HepG2 (cell line): ENCODE results near the gene FXN. TPM values are rescaled to one million over a fixed set of nuclear protein-coding genes. Genes with fewer than 3 reads are reported as not detected.

Experiments used
- ATAC-seq: fragments of 200-7000 bp; cut with Tn5 transposase; 3 replicates; pipeline ENCODE4 v1.9.1; 2020; ENCODE audit warnings: mild to moderate bottlenecking, moderate library complexity
- BruUV-seq: library from RNA; stranded (reverse); fragments of 400-500 nt; replicated peaks from 2 replicates; lab custom pipeline; 2021; lab: Mats Ljungman, UMichigan
- CTCF ChIA-PET: fragments of 300-600 bp; formaldehyde crosslinking; extraction: SDS; loops from one replicate; lab custom pipeline; 2021; ENCODE audit warnings: low total read pairs, inconsistent platforms, low intra/inter-chr PET ratio; lab: Yijun Ruan, JAX
- POLR2A ChIA-PET: fragments of 350-600 bp; sonication (Branson Sonifier 250); formaldehyde crosslinking; loops from one replicate; lab custom pipeline; 2020; ENCODE audit warnings: antibody characterized with exemption, inconsistent platforms; lab: Yijun Ruan, JAX
- DNase-seq: peaks from one replicate; pipeline ENCODE4 v3.0.0-alpha.2; 2015; ENCODE audit warnings: low spot score
- FAIRE-seq: peaks from 3 replicates; lab custom pipeline; 2011; peaks lifted over from hg19 to GRCh38; lab: Jason Lieb, UNC
- H2AFZ ChIP-seq: one replicate; pipeline ENCODE4 v1.6.1; 2011; ENCODE audit warnings: low read length, inconsistent platforms
- H3K27ac ChIP-seq: fragments of 300-600 bp; 3 replicates; pipeline ENCODE4 v1.8.0; 2011; ENCODE audit warnings: mixed run types, mild to moderate bottlenecking, mixed read lengths, low read length, inconsistent platforms; ENCODE audit not compliant: insufficient read depth; ENCODE audit errors: extremely low read length
- H3K27me3 ChIP-seq, 2 experiments: fragments of 200-600 bp in 1 of 2; 2 replicates in 1 of 2; 3 replicates in 1 of 2; pipeline versions ENCODE4 v1.6.0 to v1.8.0; 2011; ENCODE audit warnings: low read length in 2 of 2, mild to moderate bottlenecking in 2 of 2, moderate library complexity in 2 of 2, inconsistent platforms in 1 of 2; ENCODE audit not compliant: insufficient read depth in 2 of 2, control insufficient read depth in 1 of 2
- H3K36me3 ChIP-seq, 2 experiments: fragments of 200-600 bp in 1 of 2; replicated peaks in 1 of 2; 2 replicates in 1 of 2; 3 replicates in 1 of 2; pipeline versions ENCODE4 v1.5.1 to v1.8.0; 2011; ENCODE audit warnings: low read length in 2 of 2, inconsistent platforms in 1 of 2; ENCODE audit not compliant: insufficient read depth in 2 of 2, control insufficient read depth in 1 of 2
- H3K4me1 ChIP-seq: 2 replicates; pipeline ENCODE4 v1.5.1; 2012; ENCODE audit warnings: low read length, inconsistent platforms; ENCODE audit not compliant: insufficient read depth
- H3K4me2 ChIP-seq: 2 replicates; pipeline ENCODE4 v1.6.0; 2011; ENCODE audit warnings: low read depth, low read length, inconsistent platforms
- H3K4me3 ChIP-seq, 3 experiments: fragments of 200-600 bp in 1 of 3; sonication (generic), shearing (Covaris generic) in 1 of 3; replicated peaks in 1 of 3; 2 replicates each; pipeline ENCODE4 v1.5.1; 2011 to 2016; ENCODE audit warnings: low read length in 3 of 3, inconsistent platforms in 2 of 3, low read depth in 2 of 3, mild to moderate bottlenecking in 2 of 3, control low read depth in 1 of 3, mixed read lengths in 1 of 3; ENCODE audit not compliant: insufficient read depth in 1 of 3
- H3K79me2 ChIP-seq: one replicate; pipeline ENCODE4 v1.6.1; 2011; ENCODE audit warnings: low read length, inconsistent platforms; ENCODE audit not compliant: insufficient read depth
- H3K9ac ChIP-seq: 2 replicates; pipeline ENCODE4 v1.6.0; 2011; ENCODE audit warnings: mild to moderate bottlenecking, low read depth, low read length, inconsistent platforms; ENCODE audit not compliant: insufficient read depth
- H3K9me3 ChIP-seq: 2 replicates; pipeline ENCODE4 v1.5.1; 2012; ENCODE audit warnings: mild to moderate bottlenecking, low read length
- H4K20me1 ChIP-seq: 2 replicates; pipeline ENCODE4 v1.6.0; 2011; ENCODE audit warnings: inconsistent platforms, mild to moderate bottlenecking, low read length, moderate library complexity; ENCODE audit not compliant: insufficient read depth
- KLF11 ChIP-seq: IDR thresholded peaks from 2 replicates; pipeline ENCODE4 v1.6.1; 2016; ENCODE audit warnings: missing compliant biosample characterization
- MBNL3 ChIP-seq: fragments of 250-450 bp; sonication (Bioruptor Pico); conservative IDR thresholded peaks from 2 replicates; pipeline ENCODE4 v1.8.0; 2022; ENCODE audit warnings: mild to moderate bottlenecking, inconsistent platforms
- NFE2L2 ChIP-seq: fragments of 150-350 bp; IDR thresholded peaks from 2 replicates; pipeline ENCODE4 v1.6.1; 2014; ENCODE audit warnings: low read length
- NR3C1 ChIP-seq: sonication (generic); formaldehyde crosslinking; IDR thresholded peaks from 2 replicates; pipeline ENCODE4 v1.4.0; 2020; ENCODE audit warnings: missing genetic modification reagents
- PAF1 ChIP-seq: IDR thresholded peaks from 2 replicates; pipeline ENCODE4 v1.6.1; 2016; ENCODE audit warnings: missing genetic modification reagents, missing compliant biosample characterization
- SP4 ChIP-seq: sonication (generic); formaldehyde crosslinking; IDR thresholded peaks from 2 replicates; pipeline ENCODE4 v1.8.1; 2023; ENCODE audit warnings: mild to moderate bottlenecking, missing genetic modification reagents
- XRCC5 ChIP-seq: fragments of 200-400 bp; formaldehyde crosslinking; optimal IDR thresholded peaks from 2 replicates; pipeline ENCODE3; 2017; ENCODE audit warnings: mild to moderate bottlenecking, low read length
- ZFP41 ChIP-seq: sonication (generic); formaldehyde crosslinking; IDR thresholded peaks from 2 replicates; pipeline ENCODE4 v1.4.0; 2020; ENCODE audit warnings: mild to moderate bottlenecking, missing genetic modification reagents, borderline replicate concordance
- ZNF260 ChIP-seq: sonication (generic); formaldehyde crosslinking; IDR thresholded peaks from 2 replicates; pipeline ENCODE4 v1.4.0; 2020; ENCODE audit warnings: missing genetic modification reagents, low read depth, mild to moderate bottlenecking, borderline replicate concordance
- ZNF367 ChIP-seq: sonication (generic); formaldehyde crosslinking; IDR thresholded peaks from 2 replicates; pipeline ENCODE4 v1.4.0; 2020; ENCODE audit warnings: missing genetic modification reagents, borderline replicate concordance
- ZNF510 ChIP-seq: sonication (generic); formaldehyde crosslinking; IDR thresholded peaks from 2 replicates; pipeline ENCODE4 v1.4.0; 2020; ENCODE audit warnings: low read depth, mild to moderate bottlenecking, missing genetic modification reagents
- WGBS: methylation state at CpG from one replicate; pipeline ENCODE4 v1.1.6; 2017; ENCODE audit warnings: low lambda C conversion rate; 5-methylcytosine and 5-hydroxymethylcytosine counted together
- in situ Hi-C: cut with HindIII; loops from 2 replicates; pipeline ENCODE4 v1.10.0; 2017; ENCODE audit warnings: low pct_unique_long_range_greater_than_20kb; ENCODE audit not compliant: extremely low pct_ligation_motif_present
- intact Hi-C: fragments of 100-400 bp; cut with micrococcal nuclease; formaldehyde crosslinking; loops from one replicate; pipeline ENCODE4 v1.10.0; 2022; ENCODE audit not compliant: unreplicated experiment
- polyA plus RNA-seq, 8 experiments: library from polyadenylated mRNA; depleted of rRNA in 3 of 8; stranded (reverse) in 7 of 8; unstranded in 1 of 8; fragments of >200 nt; fragmentation: Illumina TruSeq in 4 of 8; extraction: Trizol in 4 of 8; gene quantifications; 2 replicates each; pipeline versions ENCODE4 v1.2.1 to v1.2.3, GENCODE V29; 2011 to 2016; ENCODE audit warnings: low read depth in 4 of 8, missing spikeins in 1 of 8, mixed read lengths in 1 of 8; ENCODE audit not compliant: insufficient read depth in 1 of 8
- total RNA-seq, 5 experiments: library from RNA; depleted of rRNA; stranded (reverse); fragments of >200 nt; fragmentation: Illumina TruSeq; extraction: Trizol; gene quantifications; 2 replicates each; pipeline ENCODE4 v1.2.3, GENCODE V29; 2016; ENCODE audit warnings: low read depth in 1 of 5
- TF ChIP-seq, protein P1 (sequence below): sonication (generic); formaldehyde crosslinking; IDR thresholded peaks from 2 replicates; pipeline ENCODE4 v1.5.0; 2020; ENCODE audit warnings: mild to moderate bottlenecking, low read depth, missing genetic modification reagents, borderline replicate concordance
- TF ChIP-seq, protein P2 (sequence below): sonication (generic); formaldehyde crosslinking; conservative IDR thresholded peaks from 2 replicates; pipeline ENCODE4 v1.8.0; 2022; ENCODE audit warnings: low read depth, missing genetic modification reagents
- TF ChIP-seq, protein P3 (sequence below): sonication (generic); formaldehyde crosslinking; IDR thresholded peaks from 2 replicates; pipeline ENCODE4 v1.4.0; 2020; ENCODE audit warnings: missing genetic modification reagents
- TF ChIP-seq, protein P4 (sequence below): sonication (generic); formaldehyde crosslinking; IDR thresholded peaks from 2 replicates; pipeline ENCODE4 v1.5.1; 2020; ENCODE audit warnings: mild to moderate bottlenecking, missing genetic modification reagents, moderate library complexity

The FXN gene
- total and polyA plus RNA-seq, 2 of the 13 experiments (the other 11 are each of a cell fraction or from before 2014, with no cell fraction given) = 24.1 to 26.0 TPM

DNA sequence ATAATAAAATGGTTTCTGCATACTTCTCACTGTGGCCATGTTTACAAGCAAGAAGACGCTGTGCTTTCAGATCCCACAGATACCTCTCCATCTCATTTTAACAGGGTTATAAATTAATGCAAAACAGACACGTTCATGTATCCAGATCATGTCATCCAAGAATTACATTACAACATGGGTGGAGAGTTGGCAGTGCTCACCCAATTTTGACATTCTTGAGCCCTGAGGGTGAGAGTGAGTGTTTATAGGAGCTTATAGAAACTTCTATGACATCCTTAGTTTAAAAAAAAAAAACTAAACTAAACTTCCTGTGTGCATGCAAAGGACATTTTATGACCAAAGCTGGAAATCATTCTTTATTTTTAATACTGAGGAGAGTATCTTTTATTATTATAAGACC, 30.7 kb upstream of the FXN start:
- H3K36me3 ChIP-seq = peaks cover 5 to 12% of the 10 kb centered on the region in 2 experiments; a peak in 3 of 5 replicates
- no peaks in the 10 kb centered on the region for H4K20me1 ChIP-seq
- H3K4me2 ChIP-seq = no peak overlapping the region
- no peak for DNase-seq
- TF ChIP-seq SP4 (CRISPR knock-in tag) = no peak
- H3K4me3 ChIP-seq = no peak overlapping the region
- WGBS = 93% methylated on average over 2 of the region's 2 CpGs
- H3K27ac ChIP-seq = no peak overlapping the region
- H3K79me2 ChIP-seq = no peaks in the 10 kb centered on the region
- CTCF ChIA-PET = no interaction called here
- in situ Hi-C loops (loop anchor here (5.0 to 10.0 kb wide), 2 partner anchors 300 to 423 kb away; partner anchors contain the start of gene PIP5K1B), intact Hi-C loops (no loop called here)
- H2AFZ ChIP-seq = no peak overlapping the region
- no TSS peak for BruUV-seq
- POLR2A ChIA-PET = no interaction called here
- no peaks in the 10 kb centered on the region for H3K27me3 ChIP-seq
- ATAC-seq = no peak
- FAIRE-seq = no peak
- no peak overlapping the region for H3K9ac ChIP-seq
- no peaks in the 10 kb centered on the region for H3K4me1 ChIP-seq
- no peaks in the 10 kb centered on the region for H3K9me3 ChIP-seq

DNA sequence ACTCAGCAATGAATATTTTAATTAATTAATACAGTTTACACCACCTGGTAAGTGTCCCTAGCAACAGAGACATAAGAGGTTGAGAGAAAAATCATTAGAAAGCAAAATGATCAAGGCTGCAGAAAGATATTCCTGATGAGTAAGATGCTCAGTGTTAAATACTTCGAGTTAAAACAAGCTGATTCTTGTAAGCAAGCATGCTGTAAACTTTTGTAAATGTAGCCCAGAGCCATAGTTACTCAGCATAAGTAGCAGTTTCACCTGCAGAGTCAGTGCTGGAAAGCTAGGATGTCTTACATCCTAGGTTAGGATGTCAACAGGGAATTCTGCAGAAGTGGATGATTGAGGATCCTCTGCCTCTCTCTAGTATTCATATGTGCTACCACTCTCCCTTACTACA, 25.8 kb upstream of the FXN start:
- H3K9me3 ChIP-seq = no peaks in the 10 kb centered on the region
- no peak overlapping the region for H2AFZ ChIP-seq
- in situ Hi-C loops = loop anchor here (10.0 kb wide), 1 partner anchor 305 kb away; the partner anchor contains the start of gene PIP5K1B
- H4K20me1 ChIP-seq = no peaks in the 10 kb centered on the region
- no peaks in the 10 kb centered on the region for H3K27me3 ChIP-seq
- intact Hi-C loops = no loop called here
- ATAC-seq = no peak
- CTCF ChIA-PET = no interaction called here
- H3K4me1 ChIP-seq = no peaks in the 10 kb centered on the region
- WGBS = 87% methylated on average over 1 of the region's 1 CpG
- POLR2A ChIA-PET = no interaction called here
- peaks cover 2 to 9% of the 10 kb centered on the region in 2 experiments; a peak in 2 of 5 replicates for H3K36me3 ChIP-seq
- no peak overlapping the region for H3K9ac ChIP-seq
- no peak for FAIRE-seq
- H3K79me2 ChIP-seq = no peaks in the 10 kb centered on the region
- no peak for DNase-seq
- H3K27ac ChIP-seq = no peak overlapping the region
- no peak overlapping the region for H3K4me2 ChIP-seq
- BruUV-seq = no TSS peak
- H3K4me3 ChIP-seq = no peak overlapping the region
- TF ChIP-seq, protein P1, sequence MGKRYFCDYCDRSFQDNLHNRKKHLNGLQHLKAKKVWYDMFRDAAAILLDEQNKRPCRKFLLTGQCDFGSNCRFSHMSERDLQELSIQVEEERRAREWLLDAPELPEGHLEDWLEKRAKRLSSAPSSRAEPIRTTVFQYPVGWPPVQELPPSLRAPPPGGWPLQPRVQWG = no peak
- TF ChIP-seq ZNF367 (CRISPR knock-in tag) = no peak
- TF ChIP-seq XRCC5 = no peak
- TF ChIP-seq, protein P2, sequence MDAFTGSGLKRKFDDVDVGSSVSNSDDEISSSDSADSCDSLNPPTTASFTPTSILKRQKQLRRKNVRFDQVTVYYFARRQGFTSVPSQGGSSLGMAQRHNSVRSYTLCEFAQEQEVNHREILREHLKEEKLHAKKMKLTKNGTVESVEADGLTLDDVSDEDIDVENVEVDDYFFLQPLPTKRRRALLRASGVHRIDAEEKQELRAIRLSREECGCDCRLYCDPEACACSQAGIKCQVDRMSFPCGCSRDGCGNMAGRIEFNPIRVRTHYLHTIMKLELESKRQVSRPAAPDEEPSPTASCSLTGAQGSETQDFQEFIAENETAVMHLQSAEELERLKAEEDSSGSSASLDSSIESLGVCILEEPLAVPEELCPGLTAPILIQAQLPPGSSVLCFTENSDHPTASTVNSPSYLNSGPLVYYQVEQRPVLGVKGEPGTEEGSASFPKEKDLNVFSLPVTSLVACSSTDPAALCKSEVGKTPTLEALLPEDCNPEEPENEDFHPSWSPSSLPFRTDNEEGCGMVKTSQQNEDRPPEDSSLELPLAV (CRISPR knock-in tag) = no peak
- TF ChIP-seq NR3C1 = no peak
- TF ChIP-seq ZFP41 (CRISPR knock-in tag) = no peak
- no peak for TF ChIP-seq MBNL3 (CRISPR knock-in tag)
- no peak for TF ChIP-seq ZNF510 (CRISPR knock-in tag)
- TF ChIP-seq ZNF260 = no peak
- no peak for TF ChIP-seq NFE2L2
- TF ChIP-seq, protein P3, sequence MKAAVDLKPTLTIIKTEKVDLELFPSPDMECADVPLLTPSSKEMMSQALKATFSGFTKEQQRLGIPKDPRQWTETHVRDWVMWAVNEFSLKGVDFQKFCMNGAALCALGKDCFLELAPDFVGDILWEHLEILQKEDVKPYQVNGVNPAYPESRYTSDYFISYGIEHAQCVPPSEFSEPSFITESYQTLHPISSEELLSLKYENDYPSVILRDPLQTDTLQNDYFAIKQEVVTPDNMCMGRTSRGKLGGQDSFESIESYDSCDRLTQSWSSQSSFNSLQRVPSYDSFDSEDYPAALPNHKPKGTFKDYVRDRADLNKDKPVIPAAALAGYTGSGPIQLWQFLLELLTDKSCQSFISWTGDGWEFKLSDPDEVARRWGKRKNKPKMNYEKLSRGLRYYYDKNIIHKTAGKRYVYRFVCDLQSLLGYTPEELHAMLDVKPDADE (CRISPR knock-in tag) = no peak
- TF ChIP-seq KLF11 (CRISPR knock-in tag) = no peak
- TF ChIP-seq PAF1 (CRISPR knock-in tag) = no peak
- TF ChIP-seq, protein P4, sequence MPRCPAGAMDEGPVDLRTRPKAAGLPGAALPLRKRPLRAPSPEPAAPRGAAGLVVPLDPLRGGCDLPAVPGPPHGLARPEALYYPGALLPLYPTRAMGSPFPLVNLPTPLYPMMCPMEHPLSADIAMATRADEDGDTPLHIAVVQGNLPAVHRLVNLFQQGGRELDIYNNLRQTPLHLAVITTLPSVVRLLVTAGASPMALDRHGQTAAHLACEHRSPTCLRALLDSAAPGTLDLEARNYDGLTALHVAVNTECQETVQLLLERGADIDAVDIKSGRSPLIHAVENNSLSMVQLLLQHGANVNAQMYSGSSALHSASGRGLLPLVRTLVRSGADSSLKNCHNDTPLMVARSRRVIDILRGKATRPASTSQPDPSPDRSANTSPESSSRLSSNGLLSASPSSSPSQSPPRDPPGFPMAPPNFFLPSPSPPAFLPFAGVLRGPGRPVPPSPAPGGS (CRISPR knock-in tag) = no peak
